ENCODE data around the gene MAGIX.
A peak's percentile ranks its signal among the peaks of the same experiment; 100 is the strongest.

The MAGIX gene

DNA sequence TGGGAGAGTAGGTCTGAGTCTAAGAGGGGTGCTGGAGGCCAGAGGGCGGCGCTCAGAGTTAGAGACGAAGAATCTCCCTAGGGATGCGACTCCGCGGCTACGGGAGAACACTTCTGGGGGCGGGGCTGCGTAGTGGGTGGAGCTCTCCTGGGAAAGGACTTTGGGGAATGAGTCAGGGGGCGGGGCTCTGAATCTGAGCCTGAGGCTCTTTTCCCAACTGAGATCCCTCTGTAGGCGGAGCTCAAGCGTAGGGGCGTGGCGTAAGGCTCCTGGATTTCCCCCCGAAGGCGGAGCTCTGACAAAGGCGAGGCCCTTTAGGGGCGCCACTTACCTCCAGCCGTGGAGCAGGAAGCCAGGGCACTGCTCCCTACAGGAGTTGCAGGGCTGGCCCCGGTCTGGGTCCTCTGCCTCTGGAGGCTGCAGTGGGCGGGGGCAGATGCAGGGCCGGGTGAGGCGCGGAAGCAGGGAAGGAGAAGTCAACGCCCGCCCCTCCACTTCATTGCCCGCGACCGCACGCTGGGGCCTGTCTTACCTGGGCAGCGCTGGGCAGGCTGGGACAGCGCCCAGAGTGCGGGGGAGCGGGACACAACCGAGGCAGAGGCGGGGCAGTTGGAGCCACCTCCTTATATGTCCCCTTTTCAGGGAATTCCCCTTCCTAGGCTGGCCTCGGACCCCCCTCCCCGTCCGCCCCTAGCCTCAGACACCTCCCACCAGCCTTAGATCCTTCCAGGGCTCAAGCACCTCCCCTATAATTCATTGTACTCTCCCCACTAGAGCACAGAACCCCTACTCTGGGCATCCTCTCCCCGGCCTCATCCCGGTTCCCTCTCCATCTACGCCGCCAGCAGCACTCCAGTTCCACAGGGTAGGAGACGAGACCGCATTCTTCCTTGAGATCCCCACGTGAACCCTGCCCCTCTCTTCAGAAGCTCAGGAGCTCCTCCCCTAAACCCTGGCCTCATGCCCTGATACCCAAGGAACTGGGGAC, 22.0 kb downstream of the MAGIX start:
- DNase-seq, result no peak

DNA sequence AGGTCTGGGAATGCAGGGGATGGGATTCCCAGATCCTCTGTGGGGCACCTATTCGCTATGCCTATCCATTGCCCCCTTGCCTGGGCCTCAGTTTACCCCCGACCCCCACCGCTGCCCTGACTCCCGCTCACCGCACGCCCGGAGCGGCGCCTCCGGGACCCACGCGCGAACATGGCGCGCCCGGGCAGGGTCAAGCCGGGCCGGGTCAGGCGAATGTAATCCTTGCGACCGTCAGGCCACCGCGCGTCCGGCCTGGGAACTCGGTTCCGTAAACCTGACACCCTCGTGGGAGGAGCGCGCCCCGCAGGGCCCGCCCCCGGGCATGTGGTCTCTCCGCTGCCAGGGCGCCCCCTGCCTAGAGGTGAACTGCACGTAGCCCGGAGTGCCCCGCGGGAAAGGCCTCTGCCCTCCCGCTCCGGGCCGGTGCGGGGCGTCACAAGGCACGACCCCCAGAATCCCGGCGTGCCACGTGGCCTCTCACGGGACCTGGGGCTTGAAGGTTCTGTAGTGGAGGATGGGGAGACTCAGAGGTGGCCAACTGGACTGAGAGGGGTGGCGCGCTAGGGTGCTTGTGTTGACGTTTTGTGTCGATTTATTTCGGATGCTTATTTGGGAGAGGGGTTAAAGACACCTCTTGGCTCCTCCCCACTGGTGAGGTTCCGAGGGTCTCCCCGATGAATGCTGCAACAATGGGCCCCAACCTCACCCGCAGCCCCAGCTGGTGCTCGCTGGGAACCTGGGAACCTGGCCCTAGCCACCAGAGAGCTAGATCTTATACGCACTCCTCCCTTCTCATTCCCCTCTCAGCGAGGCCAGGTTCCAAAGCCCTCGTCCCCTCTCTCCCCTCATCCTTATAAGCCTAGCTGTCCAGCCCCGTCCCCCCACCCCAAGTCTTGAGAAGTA, 23.8 kb downstream of the MAGIX start, which contains the start of gene PRICKLE3:
Gene PRICKLE3, minus strand, starts transcription at position 249 of the 903 bp plus-strand sequence. Its CDS starts 76 bp downstream, at position 173.
- DNase-seq, result peak; percentile 61

DNA sequence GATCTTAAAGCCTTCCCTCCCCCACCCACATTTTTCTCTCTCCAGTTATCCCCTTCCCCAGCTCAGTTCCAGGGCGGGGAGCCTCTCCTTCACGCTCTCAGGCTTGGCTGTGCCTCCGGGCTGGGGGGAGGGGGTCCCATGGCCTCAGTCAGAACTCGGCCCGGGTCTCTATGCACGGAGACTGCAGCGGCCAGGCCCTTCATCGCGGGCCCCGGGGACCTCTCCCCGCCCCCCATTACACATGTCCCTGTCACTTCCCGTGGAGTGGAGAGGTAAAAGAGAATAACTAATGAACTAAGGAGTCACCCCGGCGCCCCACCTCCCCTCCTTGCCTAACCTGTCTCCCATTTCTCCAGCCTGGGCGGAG, 24.5 kb downstream of the MAGIX start:
- no peak for DNase-seq

DNA sequence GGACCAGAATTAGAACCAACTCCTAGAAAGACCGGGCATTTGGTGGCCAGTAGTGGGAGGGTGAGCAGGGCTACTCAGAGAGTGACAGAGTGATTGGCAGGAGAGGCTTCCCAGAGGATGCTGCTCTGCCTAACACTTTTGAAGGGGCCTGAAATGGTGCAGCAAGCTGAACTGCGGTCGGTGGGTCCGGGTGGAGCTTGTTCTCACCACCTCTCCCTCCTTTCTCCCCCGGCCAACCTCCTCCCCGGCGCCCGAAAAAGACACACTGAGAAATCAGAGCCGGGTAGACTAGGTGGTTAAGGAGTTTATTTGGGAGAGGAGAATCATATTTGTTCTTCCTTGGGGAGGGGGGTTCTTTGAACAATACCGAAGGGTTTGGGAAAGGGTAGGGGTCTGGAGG, 25.0 kb downstream of the MAGIX start:
- no peak for DNase-seq

DNA sequence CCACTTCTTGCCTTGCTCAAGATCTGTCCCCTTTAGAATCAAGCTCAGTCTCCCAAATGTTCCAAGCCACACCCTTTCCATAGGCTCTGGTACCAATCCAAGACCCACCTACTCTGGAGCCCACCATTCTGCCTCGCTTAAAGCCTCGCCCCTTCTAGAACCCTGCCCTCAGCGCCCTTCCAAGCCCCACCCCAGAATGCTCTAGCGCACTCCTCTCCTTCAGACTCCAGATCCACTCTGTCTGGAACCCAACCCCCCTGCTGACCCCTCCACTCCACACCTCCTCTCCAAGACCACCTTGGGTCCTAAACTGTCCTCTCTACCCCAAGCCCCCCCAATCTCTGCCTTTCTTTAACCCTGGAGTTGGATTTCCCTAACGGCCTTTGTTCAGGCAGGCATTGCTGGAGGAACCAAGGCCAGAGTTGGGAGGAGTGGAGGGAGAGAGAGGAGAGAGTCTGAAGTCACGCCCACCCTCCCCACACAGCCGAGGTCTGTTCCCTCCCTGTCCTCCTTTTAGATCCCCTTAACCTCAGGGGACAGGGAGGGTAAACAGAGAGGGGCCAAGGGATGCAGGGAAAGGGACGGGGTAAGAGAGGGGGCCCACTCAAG, 26.0 kb downstream of the MAGIX start:
- DNase-seq, result no peak

DNA sequence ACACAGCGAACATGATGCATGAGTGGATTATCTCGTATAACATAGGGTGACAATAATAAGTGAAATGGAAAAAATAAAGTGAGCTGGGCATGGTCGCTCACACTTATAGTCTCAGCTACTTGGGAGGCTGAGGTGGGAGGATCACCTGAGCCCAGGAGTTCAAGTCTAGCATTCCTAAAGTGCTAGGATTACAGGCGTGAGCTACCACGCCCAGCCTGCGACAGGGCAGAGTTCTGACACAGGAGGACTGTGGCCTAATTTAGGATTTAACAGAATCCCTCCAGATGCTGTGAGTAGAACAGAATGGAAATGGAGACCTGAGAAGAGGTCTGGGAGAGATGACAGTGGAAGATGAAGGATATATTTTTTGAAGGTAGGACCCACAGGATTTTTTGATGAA, 27.0 kb downstream of the MAGIX start:
- no peak for DNase-seq

DNA sequence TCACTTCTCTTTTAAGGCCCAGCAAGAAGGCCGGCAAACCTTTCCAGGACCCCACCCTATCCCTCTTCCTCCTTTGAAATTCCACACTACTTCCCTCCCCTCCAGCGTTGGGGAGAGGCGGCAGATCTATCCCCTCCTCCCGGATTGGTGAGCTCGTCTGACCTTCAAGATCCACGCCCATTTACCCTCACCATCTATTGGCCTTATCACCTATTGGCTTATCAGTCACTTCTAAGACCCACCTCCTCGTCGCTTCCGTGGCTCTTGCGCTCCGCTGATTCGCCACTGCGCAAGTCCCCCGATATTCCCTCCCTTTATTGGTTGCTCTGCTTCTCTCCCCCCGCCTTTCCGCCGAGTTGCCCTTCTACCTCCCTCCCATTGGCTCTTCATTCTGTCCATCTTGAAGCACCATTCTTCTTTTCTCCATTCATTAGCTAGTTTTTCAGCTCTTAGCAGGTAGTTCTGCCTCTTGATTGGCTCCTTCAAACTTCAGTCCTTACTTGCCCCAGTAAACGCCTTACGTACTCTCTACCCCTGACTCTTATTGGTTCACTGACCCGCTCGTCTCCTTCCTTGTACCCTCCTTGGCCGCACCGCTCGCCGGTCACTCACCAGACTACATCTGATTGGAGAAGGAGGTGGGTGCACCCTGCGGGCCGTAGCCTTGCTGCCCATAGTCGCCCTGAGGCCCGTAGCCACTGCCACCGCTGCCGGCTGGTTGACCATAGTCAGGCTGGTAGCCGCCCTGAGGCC, 28.4 kb downstream of the MAGIX start:
- peak; percentile 63 for DNase-seq

DNA sequence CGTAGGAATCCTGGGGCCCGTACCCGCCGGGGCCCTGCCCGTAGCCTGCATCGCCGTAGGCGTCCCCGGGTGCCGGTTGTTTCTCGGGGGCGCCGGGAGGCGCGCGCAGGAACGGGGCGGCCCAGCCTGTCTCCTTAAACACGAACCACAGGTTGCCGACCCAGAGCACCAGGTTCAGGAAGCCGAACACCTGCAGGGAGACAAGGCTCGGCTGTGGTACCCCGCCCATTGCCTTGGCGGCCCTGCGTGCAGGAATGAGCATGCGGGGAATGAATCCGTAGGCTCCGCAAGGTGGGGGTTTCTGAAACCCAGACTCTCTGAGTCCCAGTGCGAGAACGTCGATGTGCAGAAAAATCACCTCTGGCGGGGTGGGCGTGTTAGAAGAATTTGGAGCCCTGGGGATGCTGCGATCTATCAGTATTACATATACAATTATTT, 29.0 kb downstream of the MAGIX start:
- DNase-seq, result peak; percentile 12

DNA sequence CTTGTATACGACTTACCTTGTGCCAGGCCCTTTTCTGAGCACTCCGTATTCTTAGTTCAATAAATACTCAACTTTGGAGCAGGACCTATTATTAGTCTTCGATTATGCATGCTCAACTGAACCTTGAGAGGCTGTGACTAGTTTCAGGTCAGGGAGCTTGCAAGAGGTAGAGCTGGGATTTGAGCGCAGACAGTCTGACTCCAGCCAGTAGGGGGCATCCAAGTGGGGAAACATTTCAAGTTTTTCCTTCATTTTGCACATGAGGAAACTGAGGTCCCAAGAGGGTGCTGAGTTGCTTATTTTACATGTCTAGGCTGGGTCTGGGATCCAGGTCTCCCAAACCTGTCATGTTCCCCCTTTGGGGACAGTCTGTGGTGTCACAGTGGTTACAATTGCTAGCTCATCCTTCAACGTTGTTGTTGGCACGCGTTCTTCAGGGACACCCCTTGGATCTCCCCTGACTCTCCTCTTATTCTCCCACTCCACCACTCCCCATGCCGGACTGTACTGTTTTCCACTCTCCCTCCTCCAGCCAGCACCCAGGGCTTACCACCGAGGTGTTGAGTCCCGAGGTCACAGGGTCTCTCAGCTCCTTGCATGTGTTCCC, 30.3 kb downstream of the MAGIX start:
- DNase-seq, result no peak

DNA sequence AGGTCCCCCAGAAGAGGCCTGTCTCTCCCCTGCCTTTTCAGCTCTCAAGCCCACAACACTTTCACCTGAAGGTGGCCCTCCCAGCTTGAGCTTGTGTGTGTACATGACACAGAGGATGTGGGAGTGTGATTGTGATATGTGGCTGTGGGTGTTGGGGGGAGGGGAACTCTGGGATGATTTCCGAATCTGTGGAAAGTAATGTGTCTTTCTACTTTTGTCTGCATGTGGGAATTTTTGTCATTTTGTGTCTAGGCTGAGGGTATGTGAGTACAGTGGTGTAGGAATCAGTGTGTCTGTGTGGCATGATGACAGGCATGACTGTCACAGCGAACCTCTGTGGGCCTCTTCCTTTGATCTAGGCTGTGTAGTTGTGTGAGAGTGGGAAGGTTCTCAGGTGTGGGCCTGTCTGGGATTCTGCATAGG, 31.0 kb downstream of the MAGIX start:
- no peak for DNase-seq

DNA sequence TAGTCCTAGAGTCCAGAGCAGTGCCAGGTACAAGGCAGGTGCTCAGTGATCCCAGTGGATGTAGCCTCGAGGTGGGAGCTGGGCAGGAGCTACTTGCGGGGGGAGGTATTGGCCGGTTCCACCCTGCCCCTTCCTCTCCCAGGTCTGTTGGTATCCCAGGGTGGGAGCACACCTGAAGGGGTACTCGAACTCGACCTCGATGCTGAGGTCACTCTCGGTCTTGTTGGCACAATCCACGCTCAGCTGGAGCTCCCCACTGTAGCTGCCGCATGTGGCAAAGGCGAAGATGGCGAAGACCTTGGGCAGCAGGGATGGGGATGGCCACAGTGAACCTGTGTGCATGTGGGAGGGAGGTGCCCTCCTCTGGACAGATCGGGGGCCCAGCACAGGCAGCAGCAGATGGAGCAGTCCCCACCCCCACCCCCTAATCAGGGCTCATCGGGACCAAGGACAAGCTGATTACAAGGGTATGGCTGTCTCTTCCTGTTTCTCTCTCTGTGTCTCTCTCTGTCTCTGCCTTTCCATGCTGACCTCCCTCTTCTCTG, 35.1 kb downstream of the MAGIX start:
- no peak for DNase-seq

DNA sequence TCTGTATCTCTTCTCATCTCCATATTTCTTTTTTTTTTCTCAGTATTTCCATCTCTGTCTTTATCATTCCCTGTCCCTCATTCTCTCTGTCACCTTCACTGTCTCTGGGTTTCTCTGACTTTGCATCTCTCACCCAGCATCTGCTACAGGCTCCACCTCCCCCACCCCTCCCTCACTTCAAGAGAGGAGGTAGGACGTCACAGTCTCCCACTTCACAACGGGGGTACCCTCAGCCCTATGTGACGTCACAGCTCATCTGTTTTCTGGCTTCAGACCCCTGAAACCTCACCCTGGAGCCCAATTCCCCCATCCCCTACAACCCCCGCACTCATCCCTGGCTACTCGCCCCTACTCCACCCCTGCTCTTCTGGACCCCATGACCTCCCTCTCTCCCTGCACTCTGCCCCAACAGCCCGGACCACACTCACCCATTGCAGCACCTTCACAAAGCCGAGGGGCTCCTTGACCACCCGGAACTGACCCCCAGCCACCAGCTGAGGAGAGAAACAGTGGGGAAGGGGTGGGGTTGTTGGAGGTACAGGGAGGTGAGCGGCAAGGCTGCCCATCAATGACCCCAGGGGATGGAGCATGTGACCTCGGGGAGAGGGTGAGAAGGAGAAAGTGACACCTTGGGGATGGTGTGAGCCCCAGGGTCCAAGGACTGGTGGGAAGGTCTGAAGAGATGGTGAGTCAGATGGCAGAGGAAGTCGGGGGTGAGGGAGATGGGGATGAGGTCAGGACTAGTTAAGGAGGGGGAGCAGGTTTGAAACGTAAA, 36.2 kb downstream of the MAGIX start:
- no peak for DNase-seq

DNA sequence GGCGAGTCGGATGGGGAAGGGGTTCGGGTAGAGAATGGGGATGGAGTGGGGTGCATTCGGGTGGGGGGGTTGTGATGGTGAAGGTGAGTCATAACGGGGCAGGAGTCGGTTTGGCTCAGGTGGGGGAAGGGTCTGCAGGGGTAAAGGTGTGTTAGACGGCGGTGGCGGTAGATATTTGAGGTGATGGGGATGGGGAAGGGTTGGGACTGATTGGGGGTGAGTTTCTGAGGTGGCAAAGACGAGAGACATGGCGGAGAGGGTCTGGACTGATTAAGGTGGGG, 36.7 kb downstream of the MAGIX start:
- no peak for DNase-seq

DNA sequence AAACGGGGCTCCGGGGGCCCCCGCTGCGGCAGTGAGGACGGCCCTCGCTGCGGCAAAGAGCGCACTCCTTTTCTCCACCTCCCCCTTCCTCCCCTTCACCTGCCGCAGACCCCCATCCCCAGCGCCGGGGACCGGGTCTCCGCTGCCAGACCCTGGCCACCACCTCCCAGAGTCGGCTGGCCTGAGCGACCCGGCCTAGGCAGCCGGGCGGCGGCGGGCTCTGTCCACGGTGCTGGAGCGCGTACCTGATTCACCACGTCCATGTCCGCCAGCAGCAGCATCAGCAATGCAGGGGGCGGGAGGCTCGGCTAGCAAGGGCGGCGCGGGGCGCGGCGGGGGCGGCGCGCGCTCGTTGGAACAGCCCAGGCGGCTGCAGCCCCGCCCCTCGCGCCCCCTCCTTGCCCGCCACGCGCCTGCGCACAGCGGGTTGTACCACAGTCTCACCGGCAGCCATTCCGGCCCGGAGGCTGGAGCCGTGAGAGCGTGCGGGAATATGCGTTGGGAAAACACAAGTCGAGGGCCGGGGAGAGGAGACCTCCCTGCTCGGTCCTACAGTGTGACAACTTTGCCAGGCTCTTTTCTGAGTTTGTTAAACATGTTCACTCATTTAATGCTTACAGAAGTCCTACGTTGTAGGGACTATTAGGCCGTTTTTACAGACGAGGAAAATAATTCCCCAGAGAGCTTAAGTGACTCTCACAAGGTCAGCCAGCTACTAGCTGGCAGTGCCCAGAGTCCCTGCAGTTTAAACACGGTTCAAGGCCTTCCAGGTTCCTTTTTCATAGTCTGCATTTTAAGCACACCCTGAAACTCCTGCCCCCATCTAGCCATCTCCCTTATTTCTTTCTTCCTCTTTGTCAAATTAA, 37.6 kb downstream of the MAGIX start, which contains the start of gene SYP:
Gene SYP, minus strand, starts transcription at position 288 of the 866 bp plus-strand sequence. Its CDS starts 7 bp downstream, at position 281.
- DNase-seq, result peak; percentile 82

DNA sequence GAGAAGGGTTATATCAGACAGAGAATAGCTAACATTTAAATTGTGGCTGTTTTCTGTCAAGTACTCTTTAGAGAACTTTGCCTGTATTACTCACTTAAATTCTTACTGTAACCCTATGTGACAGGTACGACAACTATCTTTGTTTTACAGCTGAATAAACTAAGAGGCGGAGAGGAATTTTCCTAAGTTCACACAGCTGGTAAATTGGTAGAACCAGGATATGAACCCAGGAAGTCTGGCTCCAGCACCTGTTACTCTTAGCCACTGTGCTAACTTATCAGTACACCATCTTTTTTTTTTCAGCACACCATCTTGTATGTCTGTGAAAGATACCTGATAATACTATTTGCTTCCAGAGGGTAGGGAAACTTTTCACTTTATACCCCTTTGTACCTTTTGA, 39.5 kb downstream of the MAGIX start:
- no peak for DNase-seq

DNA sequence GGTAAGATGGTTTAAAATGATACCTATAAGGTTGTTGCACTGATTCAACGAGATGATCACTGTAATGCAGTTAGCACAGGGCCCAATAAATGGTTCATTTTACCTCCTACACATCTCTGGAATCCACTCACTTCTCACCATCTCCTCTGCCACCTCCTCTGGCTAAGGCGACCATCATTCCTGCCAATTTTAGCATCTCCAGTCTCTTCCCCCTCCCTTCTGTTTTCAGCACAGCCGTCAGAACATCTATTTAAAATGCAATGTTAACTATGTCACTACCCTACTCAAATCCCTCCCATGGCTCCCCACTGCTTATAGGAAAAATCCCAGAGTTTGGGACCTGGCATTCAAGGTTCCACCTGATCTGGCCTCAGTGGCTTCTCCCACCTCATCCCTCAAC, 41.0 kb downstream of the MAGIX start:
- DNase-seq, result no peak

DNA sequence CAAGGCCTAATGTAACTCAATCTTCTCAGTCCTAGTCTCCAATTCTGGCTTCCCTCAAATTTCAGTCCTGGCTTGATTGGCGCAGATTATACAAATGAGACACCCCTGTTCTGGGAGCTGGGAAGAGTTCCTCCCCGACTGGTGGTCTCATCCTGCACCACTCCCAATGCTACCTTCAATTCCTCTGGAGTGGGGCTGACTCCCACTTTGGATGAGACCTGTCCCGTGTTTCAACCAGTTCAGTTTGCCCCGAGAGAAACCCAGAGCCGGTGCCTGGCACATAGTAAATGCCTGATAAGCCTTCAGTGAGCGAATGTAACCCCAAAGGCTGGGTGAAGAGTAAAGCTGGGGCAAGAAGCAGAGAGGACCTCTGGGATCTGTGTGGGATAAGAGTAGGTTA, 41.5 kb downstream of the MAGIX start:
- DNase-seq, result no peak

DNA sequence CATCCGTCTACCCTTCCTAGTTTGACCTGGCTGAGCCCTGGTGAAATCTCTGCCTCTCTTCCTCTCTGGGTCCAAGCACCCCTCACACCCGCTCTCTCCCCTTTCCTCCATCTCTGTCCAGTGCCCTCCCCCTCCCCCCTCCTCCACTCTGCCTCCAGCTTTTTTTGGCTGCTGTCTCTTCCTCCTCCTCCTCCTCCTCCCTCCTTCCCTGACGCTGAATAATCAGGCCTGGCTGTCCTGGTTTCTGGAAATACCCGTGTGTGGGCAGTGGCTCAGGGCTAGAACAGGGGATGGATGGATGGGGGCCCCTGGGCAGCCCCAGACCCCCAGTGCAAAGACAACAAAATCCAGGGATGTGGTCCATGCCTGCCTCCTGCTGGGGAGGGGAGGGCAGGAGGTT, 42.2 kb downstream of the MAGIX start:
- DNase-seq, result no peak

DNA sequence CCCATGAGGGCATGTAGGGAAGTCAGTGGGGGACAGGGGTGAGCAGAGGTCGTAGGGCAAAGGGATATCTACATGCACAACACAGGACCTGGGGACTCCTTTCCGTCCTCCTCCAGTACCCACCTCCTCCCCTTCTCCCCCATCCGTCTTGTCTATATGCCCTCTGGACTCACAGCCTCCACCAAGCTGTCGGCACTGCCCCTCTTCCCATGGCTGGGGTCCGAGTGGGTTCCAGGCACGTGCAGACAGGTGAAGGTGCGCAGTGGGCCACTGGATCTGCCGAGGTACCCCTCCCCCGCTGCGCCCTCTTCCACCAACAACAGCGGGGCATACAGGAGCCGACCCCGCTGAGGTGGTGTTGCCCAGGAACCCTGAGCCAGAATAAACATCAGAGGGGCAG, 42.9 kb downstream of the MAGIX start:
- DNase-seq, result no peak

DNA sequence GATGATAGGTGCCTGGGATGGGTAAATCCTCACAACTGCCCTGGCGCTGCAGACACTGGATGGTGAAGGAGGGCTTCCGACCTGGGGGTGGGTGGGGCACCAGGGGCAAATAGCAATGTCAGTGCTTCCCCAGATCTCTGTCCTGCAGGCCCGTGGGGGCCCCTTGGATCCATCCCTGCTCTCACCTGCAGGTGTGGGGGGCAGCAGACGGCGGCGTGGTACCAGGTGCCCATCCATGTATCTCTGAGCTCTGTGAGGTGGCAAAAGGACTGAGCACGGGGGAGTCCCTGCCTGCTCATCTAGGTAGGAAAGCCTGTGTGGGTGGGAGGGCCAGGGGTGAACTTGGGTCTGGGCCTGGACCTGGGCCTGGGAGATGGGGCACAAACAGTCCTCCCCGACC, 44.0 kb downstream of the MAGIX start:
- no peak for DNase-seq

All from T-helper 9 cell (primary cell).